IPS-NIHi11 (cell line): ENCODE data around the gene INSM1.
A peak's percentile ranks its signal among the peaks of the same experiment; 100 is the strongest.

ENCODE experiments used
- DNase-seq: peaks from one replicate; pipeline ENCODE4 v3.0.0; 2012; ENCODE audit warnings: mixed read lengths, low spot score

Gene INSM1

GRCh38 chr20:20362774-20363433 lies 5.0 kb upstream of the INSM1 start:
- no peak for DNase-seq

- DNase-seq: no peak
Observed at GRCh38 chr20:20363434-20363798, 4.5 kb upstream of the INSM1 start.

- peak; percentile 65 for DNase-seq
Observed at GRCh38 chr20:20363799-20364592, 3.9 kb upstream of the INSM1 start.

- DNase-seq: no peak
Observed at GRCh38 chr20:20364593-20365479, 3.1 kb upstream of the INSM1 start.

- no peak for DNase-seq
Observed at GRCh38 chr20:20365480-20366161, 2.3 kb upstream of the INSM1 start.

GRCh38 chr20:20366551-20366875 lies 1.4 kb upstream of the INSM1 start:
- DNase-seq: no peak

- DNase-seq: peak; percentile 36
Observed at GRCh38 chr20:20366876-20367574, 879 bp upstream of the INSM1 start.

- peak; percentile 45 for DNase-seq
Observed at GRCh38 chr20:20368418-20369249, 730 bp downstream of the INSM1 start.

- peak; percentile 36 for DNase-seq
Observed at GRCh38 chr20:20369250-20370093, 1.6 kb downstream of the INSM1 start.

- DNase-seq: no peak
Observed at GRCh38 chr20:20370094-20370575, 2.2 kb downstream of the INSM1 start.

- no peak for DNase-seq
Observed at GRCh38 chr20:20371083-20371482, 3.2 kb downstream of the INSM1 start.

GRCh38 chr20:20371681-20372080 lies 3.8 kb downstream of the INSM1 start:
- no peak for DNase-seq

- no peak for DNase-seq
Observed at GRCh38 chr20:20373091-20373571, 5.2 kb downstream of the INSM1 start.

- no peak for DNase-seq
Observed at GRCh38 chr20:20375862-20376261, 8.0 kb downstream of the INSM1 start.

- DNase-seq: no peak
Observed at GRCh38 chr20:20386192-20386591, 18.3 kb downstream of the INSM1 start.

GRCh38 chr20:20390393-20390792 lies 22.5 kb downstream of the INSM1 start:
- DNase-seq: no peak

GRCh38 chr20:20391115-20391514 lies 23.2 kb downstream of the INSM1 start:
- DNase-seq: no peak

GRCh38 chr20:20391766-20392165 lies 23.9 kb downstream of the INSM1 start:
- no peak for DNase-seq
